HepG2 (cell line): ENCODE data around the gene ZRANB2. TPM values are rescaled to one million over a fixed set of nuclear protein-coding genes. Genes with fewer than 3 reads are reported as not detected.

Experiments
- ATAC-seq: fragments of 200-7000 bp; cut with Tn5 transposase; 3 replicates; pipeline ENCODE4 v1.9.1; 2020; ENCODE audit warnings: mild to moderate bottlenecking, moderate library complexity
- BruUV-seq: library from RNA; stranded (reverse); fragments of 400-500 nt; replicated peaks from 2 replicates; lab custom pipeline; 2021; lab: Mats Ljungman, UMichigan
- CTCF ChIA-PET: fragments of 300-600 bp; formaldehyde crosslinking; extraction: SDS; loops from one replicate; lab custom pipeline; 2021; ENCODE audit warnings: low total read pairs, inconsistent platforms, low intra/inter-chr PET ratio; lab: Yijun Ruan, JAX
- POLR2A ChIA-PET: fragments of 350-600 bp; sonication (Branson Sonifier 250); formaldehyde crosslinking; loops from one replicate; lab custom pipeline; 2020; ENCODE audit warnings: antibody characterized with exemption, inconsistent platforms; lab: Yijun Ruan, JAX
- DNase-seq: peaks from one replicate; pipeline ENCODE4 v3.0.0-alpha.2; 2015; ENCODE audit warnings: low spot score
- FAIRE-seq: peaks from 3 replicates; lab custom pipeline; 2011; peaks lifted over from hg19 to GRCh38; lab: Jason Lieb, UNC
- H2AFZ ChIP-seq: one replicate; pipeline ENCODE4 v1.6.1; 2011; ENCODE audit warnings: low read length, inconsistent platforms
- H3K27ac ChIP-seq: fragments of 300-600 bp; 3 replicates; pipeline ENCODE4 v1.8.0; 2011; ENCODE audit warnings: mixed run types, mild to moderate bottlenecking, mixed read lengths, low read length, inconsistent platforms; ENCODE audit not compliant: insufficient read depth; ENCODE audit errors: extremely low read length
- H3K27me3 ChIP-seq, 2 experiments: fragments of 200-600 bp in 1 of 2; 2 replicates in 1 of 2; 3 replicates in 1 of 2; pipeline versions ENCODE4 v1.6.0 to v1.8.0; 2011; ENCODE audit warnings: low read length in 2 of 2, mild to moderate bottlenecking in 2 of 2, moderate library complexity in 2 of 2, inconsistent platforms in 1 of 2; ENCODE audit not compliant: insufficient read depth in 2 of 2, control insufficient read depth in 1 of 2
- H3K36me3 ChIP-seq, 2 experiments: fragments of 200-600 bp in 1 of 2; replicated peaks in 1 of 2; 2 replicates in 1 of 2; 3 replicates in 1 of 2; pipeline versions ENCODE4 v1.5.1 to v1.8.0; 2011; ENCODE audit warnings: low read length in 2 of 2, inconsistent platforms in 1 of 2; ENCODE audit not compliant: insufficient read depth in 2 of 2, control insufficient read depth in 1 of 2
- H3K4me1 ChIP-seq: 2 replicates; pipeline ENCODE4 v1.5.1; 2012; ENCODE audit warnings: low read length, inconsistent platforms; ENCODE audit not compliant: insufficient read depth
- H3K4me2 ChIP-seq: 2 replicates; pipeline ENCODE4 v1.6.0; 2011; ENCODE audit warnings: low read depth, low read length, inconsistent platforms
- H3K4me3 ChIP-seq, 3 experiments: fragments of 200-600 bp in 1 of 3; sonication (generic), shearing (Covaris generic) in 1 of 3; replicated peaks in 1 of 3; 2 replicates each; pipeline ENCODE4 v1.5.1; 2011 to 2016; ENCODE audit warnings: low read length in 3 of 3, inconsistent platforms in 2 of 3, low read depth in 2 of 3, mild to moderate bottlenecking in 2 of 3, control low read depth in 1 of 3, mixed read lengths in 1 of 3; ENCODE audit not compliant: insufficient read depth in 1 of 3
- H3K79me2 ChIP-seq: one replicate; pipeline ENCODE4 v1.6.1; 2011; ENCODE audit warnings: low read length, inconsistent platforms; ENCODE audit not compliant: insufficient read depth
- H3K9ac ChIP-seq: 2 replicates; pipeline ENCODE4 v1.6.0; 2011; ENCODE audit warnings: mild to moderate bottlenecking, low read depth, low read length, inconsistent platforms; ENCODE audit not compliant: insufficient read depth
- H3K9me3 ChIP-seq: 2 replicates; pipeline ENCODE4 v1.5.1; 2012; ENCODE audit warnings: mild to moderate bottlenecking, low read length
- H4K20me1 ChIP-seq: 2 replicates; pipeline ENCODE4 v1.6.0; 2011; ENCODE audit warnings: inconsistent platforms, mild to moderate bottlenecking, low read length, moderate library complexity; ENCODE audit not compliant: insufficient read depth
- ETV5 ChIP-seq: IDR thresholded peaks from 2 replicates; pipeline ENCODE4 v1.6.1; 2018; ENCODE audit warnings: missing biosample characterization, missing genetic modification reagents, inconsistent platforms, borderline replicate concordance
- KLF16 ChIP-seq, 2 experiments: sonication (generic) in 1 of 2; formaldehyde crosslinking in 1 of 2; IDR thresholded peaks; 2 replicates each; pipeline versions ENCODE4 v1.6.1 to v1.8.0; 2016 to 2023; ENCODE audit warnings: missing genetic modification reagents in 2 of 2, missing compliant biosample characterization in 1 of 2
- MTF2 ChIP-seq: sonication (generic); formaldehyde crosslinking; IDR thresholded peaks from 2 replicates; pipeline ENCODE4 v1.5.0; 2020; ENCODE audit warnings: missing genetic modification reagents, borderline replicate concordance
- RARA ChIP-seq: IDR thresholded peaks from 2 replicates; pipeline ENCODE4 v1.6.1; 2016; ENCODE audit warnings: missing genetic modification reagents, missing compliant biosample characterization
- SMARCE1 ChIP-seq: fragments of 450-650 bp; IDR thresholded peaks from 2 replicates; pipeline ENCODE4 v1.6.1; 2017; ENCODE audit warnings: borderline replicate concordance
- STAT5B ChIP-seq: sonication (generic); formaldehyde crosslinking; IDR thresholded peaks from 2 replicates; pipeline ENCODE4 v1.4.0; 2020; ENCODE audit warnings: missing genetic modification reagents
- TBP ChIP-seq: sonication (generic); formaldehyde crosslinking; IDR thresholded peaks from 2 replicates; pipeline ENCODE4 v1.5.0; 2020; ENCODE audit warnings: missing genetic modification reagents
- TGIF2 ChIP-seq: IDR thresholded peaks from 2 replicates; pipeline ENCODE4 v1.6.1; 2016; ENCODE audit warnings: control low read depth, missing compliant biosample characterization
- ZFP1 ChIP-seq: IDR thresholded peaks from 2 replicates; pipeline ENCODE4 v1.6.1; 2016
- ZNF383 ChIP-seq: sonication (generic); formaldehyde crosslinking; IDR thresholded peaks from 2 replicates; pipeline ENCODE4 v1.4.0; 2020; ENCODE audit warnings: missing genetic modification reagents, mild to moderate bottlenecking, borderline replicate concordance
- ZSCAN29 ChIP-seq: sonication (generic); formaldehyde crosslinking; conservative IDR thresholded peaks from 2 replicates; pipeline ENCODE4 v1.4.0; 2020; ENCODE audit warnings: mild to moderate bottlenecking, missing genetic modification reagents
- WGBS: methylation state at CpG from one replicate; pipeline ENCODE4 v1.1.6; 2017; ENCODE audit warnings: low lambda C conversion rate; 5-methylcytosine and 5-hydroxymethylcytosine counted together
- in situ Hi-C: cut with HindIII; loops from 2 replicates; pipeline ENCODE4 v1.10.0; 2017; ENCODE audit warnings: low pct_unique_long_range_greater_than_20kb; ENCODE audit not compliant: extremely low pct_ligation_motif_present
- intact Hi-C: fragments of 100-400 bp; cut with micrococcal nuclease; formaldehyde crosslinking; loops from one replicate; pipeline ENCODE4 v1.10.0; 2022; ENCODE audit not compliant: unreplicated experiment
- polyA plus RNA-seq, 8 experiments: library from polyadenylated mRNA; depleted of rRNA in 3 of 8; stranded (reverse) in 7 of 8; unstranded in 1 of 8; fragments of >200 nt; fragmentation: Illumina TruSeq in 4 of 8; extraction: Trizol in 4 of 8; gene quantifications; 2 replicates each; pipeline versions ENCODE4 v1.2.1 to v1.2.3, GENCODE V29; 2011 to 2016; ENCODE audit warnings: low read depth in 4 of 8, missing spikeins in 1 of 8, mixed read lengths in 1 of 8; ENCODE audit not compliant: insufficient read depth in 1 of 8
- total RNA-seq, 5 experiments: library from RNA; depleted of rRNA; stranded (reverse); fragments of >200 nt; fragmentation: Illumina TruSeq; extraction: Trizol; gene quantifications; 2 replicates each; pipeline ENCODE4 v1.2.3, GENCODE V29; 2016; ENCODE audit warnings: low read depth in 1 of 5
- TF ChIP-seq, protein P1 (sequence below): sonication (generic); formaldehyde crosslinking; IDR thresholded peaks from 2 replicates; pipeline ENCODE4 v1.5.0; 2020; ENCODE audit warnings: missing genetic modification reagents, mild to moderate bottlenecking, borderline replicate concordance
- TF ChIP-seq, protein P2 (sequence below): sonication (generic); formaldehyde crosslinking; IDR thresholded peaks from 2 replicates; pipeline ENCODE4 v1.4.0; 2020; ENCODE audit warnings: missing genetic modification reagents
- TF ChIP-seq, protein P3 (sequence below): sonication (generic); formaldehyde crosslinking; IDR thresholded peaks from 2 replicates; pipeline ENCODE4 v1.4.0; 2020; ENCODE audit warnings: mild to moderate bottlenecking, missing genetic modification reagents
- TF ChIP-seq, protein P4 (sequence below): sonication (generic); formaldehyde crosslinking; IDR thresholded peaks from 2 replicates; pipeline ENCODE4 v1.8.0; 2022; ENCODE audit warnings: low read depth, missing genetic modification reagents

The ZRANB2 gene
- total and polyA plus RNA-seq, 2 of the 13 experiments (the other 11 are each of a cell fraction or from before 2014, with no cell fraction given): 43.0 to 45.4 TPM

DNA sequence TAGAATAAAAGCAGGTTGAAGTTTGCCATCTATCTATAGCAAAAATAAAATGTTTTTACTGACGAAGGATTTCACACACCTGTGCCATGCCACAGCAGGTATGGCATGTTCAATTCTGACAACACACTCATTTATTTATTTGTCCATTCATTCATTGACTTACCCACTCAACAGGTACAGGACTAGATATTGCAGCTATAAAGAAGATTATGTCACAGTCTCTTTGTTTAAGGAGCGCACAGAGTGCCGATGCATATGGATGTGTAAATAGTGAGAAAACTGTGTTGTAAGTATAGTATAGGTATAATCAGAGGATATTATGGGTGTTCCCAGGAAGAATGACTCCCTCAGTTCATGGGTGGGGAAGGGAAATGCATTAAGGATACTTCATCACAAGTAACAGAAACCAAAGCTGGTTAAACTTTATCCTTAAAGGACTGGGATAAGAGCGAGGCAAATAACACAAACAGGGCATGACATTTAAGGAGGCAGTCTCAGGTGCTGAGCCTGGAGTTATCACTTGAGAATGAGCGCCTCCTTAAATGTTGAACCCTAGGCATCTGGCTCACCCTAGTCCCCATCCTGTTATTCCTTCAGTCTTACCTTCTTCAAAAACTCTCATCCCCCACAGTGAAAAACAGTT is 7.9 kb upstream of the ZRANB2 start:
- no peak overlapping the region for H2AFZ ChIP-seq

DNA sequence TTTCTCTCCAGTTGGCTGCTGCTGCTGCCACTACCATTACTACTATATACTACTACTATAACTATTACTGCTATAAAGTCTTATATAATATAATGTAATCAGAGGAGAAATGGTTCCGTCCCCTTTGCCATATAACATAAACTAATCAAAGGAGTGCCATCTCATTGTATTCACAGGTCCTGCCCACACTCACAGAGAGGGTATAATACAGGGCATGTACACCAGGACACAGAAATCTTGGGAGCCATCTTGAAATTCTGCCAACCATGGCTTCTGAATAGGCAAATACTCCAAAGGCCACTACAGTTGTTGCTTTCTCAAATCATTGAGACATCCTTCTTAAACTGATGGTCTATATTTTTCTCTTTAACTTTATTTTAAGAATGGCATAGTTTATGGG is 6.9 kb upstream of the ZRANB2 start:
- no peaks in the 10 kb centered on the region for H3K4me1 ChIP-seq
- no peak overlapping the region for H3K4me3 ChIP-seq
- no peak overlapping the region for H3K9ac ChIP-seq
- no peak for TF ChIP-seq KLF16 (CRISPR knock-in tag; IDR thresholded peaks at IDR 0.05)
- TF ChIP-seq ZFP1 (CRISPR knock-in tag): no peak
- no peak for TF ChIP-seq ZSCAN29 (CRISPR knock-in tag)
- TF ChIP-seq TBP (CRISPR knock-in tag): no peak
- TF ChIP-seq, protein P1, sequence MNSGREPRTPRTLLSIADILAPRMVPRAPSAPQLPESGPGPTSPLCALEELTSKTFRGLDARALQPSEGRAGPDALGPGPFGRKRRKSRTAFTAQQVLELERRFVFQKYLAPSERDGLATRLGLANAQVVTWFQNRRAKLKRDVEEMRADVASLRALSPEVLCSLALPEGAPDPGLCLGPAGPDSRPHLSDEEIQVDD (CRISPR knock-in tag): no peak
- TF ChIP-seq ZNF383 (CRISPR knock-in tag): no peak
- TF ChIP-seq RARA (CRISPR knock-in tag): no peak
- TF ChIP-seq, protein P2, sequence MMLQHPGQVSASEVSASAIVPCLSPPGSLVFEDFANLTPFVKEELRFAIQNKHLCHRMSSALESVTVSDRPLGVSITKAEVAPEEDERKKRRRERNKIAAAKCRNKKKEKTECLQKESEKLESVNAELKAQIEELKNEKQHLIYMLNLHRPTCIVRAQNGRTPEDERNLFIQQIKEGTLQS (CRISPR knock-in tag): no peak
- no peak for TF ChIP-seq TGIF2
- no peak for TF ChIP-seq SMARCE1
- TF ChIP-seq MTF2: no peak
- in situ Hi-C loops: loop anchor here (10.0 to 25.0 kb wide), 2 partner anchors 883 to 950 kb away; partner anchors contain the start of gene LRRC40
- H3K9me3 ChIP-seq: no peaks in the 10 kb centered on the region
- H3K27me3 ChIP-seq: no peaks in the 10 kb centered on the region
- H3K36me3 ChIP-seq: no peaks in the 10 kb centered on the region
- intact Hi-C loops: loop anchor here (2.0 to 10.0 kb wide), 2 partner anchors 55 to 1397 kb away; no protein-coding TSS in a partner anchor
- no peak for DNase-seq
- H4K20me1 ChIP-seq: no peaks in the 10 kb centered on the region
- no peak overlapping the region for H2AFZ ChIP-seq
- no peaks in the 10 kb centered on the region for H3K79me2 ChIP-seq
- no peak overlapping the region for H3K27ac ChIP-seq
- CTCF ChIA-PET: no interaction called here
- FAIRE-seq: no peak
- ATAC-seq: no peak
- WGBS: 76% methylated on average over 1 of the region's 1 CpG
- POLR2A ChIA-PET: no interaction called here
- H3K4me2 ChIP-seq: no peak overlapping the region
- BruUV-seq: no TSS peak

More for the DNA sequence above, 7.9 kb upstream of the ZRANB2 start:
- Histone ChIP-seq H3K79me2 (no peaks in the 10 kb centered on the region), H3K4me3 (no peak overlapping the region), H3K9ac (no peak overlapping the region), H3K36me3 (no peaks in the 10 kb centered on the region), H3K4me1 (no peaks in the 10 kb centered on the region), H4K20me1 (no peaks in the 10 kb centered on the region), H3K27me3 (no peaks in the 10 kb centered on the region), H3K4me2 (no peak overlapping the region), H3K9me3 (no peaks in the 10 kb centered on the region), H3K27ac (no peak overlapping the region)
- WGBS: 54% methylated on average over 5 of the region's 5 CpGs
- ATAC-seq (no peak), DNase-seq (no peak), FAIRE-seq (no peak)
- no TSS peak for BruUV-seq
- TF ChIP-seq, protein P3, sequence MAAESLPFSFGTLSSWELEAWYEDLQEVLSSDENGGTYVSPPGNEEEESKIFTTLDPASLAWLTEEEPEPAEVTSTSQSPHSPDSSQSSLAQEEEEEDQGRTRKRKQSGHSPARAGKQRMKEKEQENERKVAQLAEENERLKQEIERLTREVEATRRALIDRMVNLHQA (CRISPR knock-in tag): no peak
- TF ChIP-seq STAT5B (CRISPR knock-in tag): no peak
- TF ChIP-seq, protein P4, sequence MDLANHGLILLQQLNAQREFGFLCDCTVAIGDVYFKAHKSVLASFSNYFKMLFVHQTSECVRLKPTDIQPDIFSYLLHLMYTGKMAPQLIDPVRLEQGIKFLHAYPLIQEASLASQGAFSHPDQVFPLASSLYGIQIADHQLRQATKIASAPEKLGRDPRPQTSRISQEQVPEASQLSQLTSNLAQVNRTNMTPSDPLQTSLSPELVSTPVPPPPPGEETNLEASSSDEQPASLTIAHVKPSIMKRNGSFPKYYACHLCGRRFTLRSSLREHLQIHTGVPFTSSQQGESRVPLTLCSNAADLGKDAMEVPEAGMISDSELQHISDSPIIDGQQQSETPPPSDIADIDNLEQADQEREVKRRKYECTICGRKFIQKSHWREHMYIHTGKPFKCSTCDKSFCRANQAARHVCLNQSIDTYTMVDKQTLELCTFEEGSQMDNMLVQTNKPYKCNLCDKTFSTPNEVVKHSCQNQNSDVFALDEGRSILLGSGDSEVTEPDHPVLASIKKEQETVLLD (CRISPR knock-in tag): no peak
- TF ChIP-seq ETV5 (CRISPR knock-in tag): no peak
- in situ Hi-C loops (loop anchor here (10.0 to 25.0 kb wide), 2 partner anchors 884 to 949 kb away; partner anchors contain the start of gene LRRC40), intact Hi-C loops (loop anchor here (2.0 to 10.0 kb wide), 2 partner anchors 54 to 1396 kb away; no protein-coding TSS in a partner anchor)
- POLR2A ChIA-PET: no interaction called here
- CTCF ChIA-PET: no interaction called here
